HCT116 (cell line): ENCODE measurements around the gene RIOX2. TPM values are rescaled to one million over a fixed set of nuclear protein-coding genes. Genes with fewer than 3 reads are reported as not detected.

ENCODE experiments used
- ATAC-seq: fragments of 200-7000 bp; cut with Tn5 transposase; 2 replicates; pipeline ENCODE4 v1.9.1; 2020; ENCODE audit warnings: mild to moderate bottlenecking, moderate library complexity
- BruUV-seq: library from RNA; stranded (reverse); fragments of 400-500 nt; replicated peaks from 2 replicates; lab custom pipeline; 2021; lab: Mats Ljungman, UMichigan
- CTCF ChIA-PET: fragments of 300-600 bp; sonication (Branson Sonifier 250); formaldehyde crosslinking; loops from one replicate; lab custom pipeline; 2021; ENCODE audit warnings: antibody characterized with exemption; lab: Charles Lee
- POLR2A ChIA-PET: fragments of 300-600, 350-600 bp; sonication (Branson Sonifier 250); formaldehyde crosslinking; loops from one replicate; lab custom pipeline; 2021; ENCODE audit warnings: antibody characterized with exemption; lab: Charles Lee
- RAD21 ChIA-PET, 2 experiments: fragments of 300-600 bp; sonication (Branson Sonifier 250); formaldehyde crosslinking; loops; one replicate each; lab custom pipeline; 2023; ENCODE audit warnings: low total read pairs in 2 of 2; ENCODE audit not compliant: uncharacterized antibody in 2 of 2, unreplicated experiment in 2 of 2, low non-redundant PET in 1 of 2; lab: Charles Lee
- DNase-seq: peaks from one replicate; pipeline ENCODE4 v3.0.0-alpha.2; 2010; ENCODE audit warnings: low read depth, low spot score
- H2AFZ ChIP-seq: fragments of 200-600 bp; shearing (Covaris generic), sonication (generic); 2 replicates; pipeline ENCODE4 v1.6.1; 2017; ENCODE audit warnings: low read depth, mixed run types, mixed read lengths, antibody characterized with exemption, low read length; ENCODE audit not compliant: poor library complexity, severe bottlenecking
- H3K27ac ChIP-seq: 2 replicates; pipeline ENCODE4 v1.5.1; 2012; ENCODE audit warnings: low read depth, low read length
- H3K27me3 ChIP-seq: fragments of 200-600 bp; sonication (generic); 2 replicates; pipeline ENCODE4 v1.6.1; 2016; ENCODE audit warnings: mixed run types, low read length, mixed read lengths; ENCODE audit not compliant: insufficient read depth
- H3K36me3 ChIP-seq, 2 experiments: fragments of 200-500 bp in 1 of 2; fragments of 200-600 bp in 1 of 2; sonication (Bioruptor generic) in 1 of 2; sonication (generic) in 1 of 2; 2 replicates each; pipeline versions ENCODE4 v1.5.1 to v1.6.1; 2014 to 2016; ENCODE audit warnings: low read length in 2 of 2, inconsistent platforms in 1 of 2, mixed read lengths in 1 of 2, mixed run types in 1 of 2; ENCODE audit not compliant: insufficient read depth in 2 of 2, control insufficient read depth in 1 of 2
- H3K4me1 ChIP-seq, 2 experiments: fragments of 200-600 bp in 1 of 2; sonication (generic) in 1 of 2; 2 replicates each; pipeline versions ENCODE4 v1.5.1 to v1.6.1; 2012 to 2017; ENCODE audit warnings: low read length in 2 of 2, inconsistent platforms in 1 of 2, mild to moderate bottlenecking in 1 of 2, mixed read lengths in 1 of 2, mixed run types in 1 of 2, moderate library complexity in 1 of 2; ENCODE audit not compliant: insufficient read depth in 2 of 2, control insufficient read depth in 1 of 2
- H3K4me2 ChIP-seq: fragments of 200-600 bp; sonication (generic); 2 replicates; pipeline ENCODE4 v1.6.1; 2017; ENCODE audit warnings: mixed run types, low read length, mixed read lengths
- H3K4me3 ChIP-seq, 2 experiments: fragments of 200-600 bp in 1 of 2; sonication (generic) in 1 of 2; replicated peaks in 1 of 2; 2 replicates each; pipeline ENCODE4 v1.5.1; 2011 to 2016; ENCODE audit warnings: low read length in 2 of 2, control low read depth in 1 of 2, low read depth in 1 of 2, mild to moderate bottlenecking in 1 of 2, mixed read lengths in 1 of 2, mixed run types in 1 of 2
- H3K79me2 ChIP-seq: fragments of 200-600 bp; sonication (generic); 2 replicates; pipeline ENCODE4 v1.6.1; 2017; ENCODE audit warnings: mild to moderate bottlenecking, mixed run types, low read length, moderate library complexity, mixed read lengths; ENCODE audit not compliant: insufficient read depth
- H3K9ac ChIP-seq: fragments of 200-600 bp; sonication (generic); 2 replicates; pipeline ENCODE4 v1.6.1; 2016; ENCODE audit warnings: low read length, mixed read lengths
- H3K9me2 ChIP-seq: fragments of 200-600 bp; sonication (generic), shearing (Covaris generic); 2 replicates; pipeline ENCODE4 v1.6.1; 2017; ENCODE audit warnings: mixed run types, mild to moderate bottlenecking, moderate library complexity; ENCODE audit not compliant: insufficient read depth
- H3K9me3 ChIP-seq, 2 experiments: fragments of 200-500 bp in 1 of 2; fragments of 200-600 bp in 1 of 2; sonication (Bioruptor generic) in 1 of 2; sonication (generic) in 1 of 2; 2 replicates each; pipeline ENCODE4 v1.6.1; 2014 to 2017; ENCODE audit warnings: low read length in 2 of 2, mixed read lengths in 2 of 2, inconsistent platforms in 1 of 2, low read depth in 1 of 2, mild to moderate bottlenecking in 1 of 2, mixed run types in 1 of 2, moderate library complexity in 1 of 2; ENCODE audit not compliant: control insufficient read depth in 1 of 2, insufficient read depth in 1 of 2
- H4K20me1 ChIP-seq: fragments of 200-600 bp; sonication (generic), shearing (Covaris generic); 2 replicates; pipeline ENCODE4 v1.6.1; 2017; ENCODE audit warnings: mixed run types, mild to moderate bottlenecking, moderate library complexity; ENCODE audit not compliant: insufficient read depth
- CBX3 ChIP-seq: IDR thresholded peaks from 2 replicates; pipeline ENCODE4 v1.6.1; 2012; ENCODE audit warnings: low read depth
- CEBPB ChIP-seq: IDR thresholded peaks from 2 replicates; pipeline ENCODE4 v1.6.1; 2012; ENCODE audit warnings: low read depth
- EGR1 ChIP-seq: IDR thresholded peaks from 2 replicates; pipeline ENCODE4 v1.6.1; 2012; ENCODE audit warnings: low read depth
- ELF1 ChIP-seq: IDR thresholded peaks from 2 replicates; pipeline ENCODE4 v1.6.1; 2012; ENCODE audit warnings: low read depth, borderline replicate concordance
- EZH2 ChIP-seq: fragments of 200-600 bp; sonication (generic); IDR thresholded peaks from 2 replicates; pipeline ENCODE4 v1.6.1; 2017; ENCODE audit warnings: antibody characterized with exemption, mixed run types
- FOSL1 ChIP-seq: IDR thresholded peaks from 2 replicates; pipeline ENCODE4 v1.6.1; 2012; ENCODE audit warnings: low read depth
- JUND ChIP-seq: IDR thresholded peaks from 2 replicates; pipeline ENCODE4 v1.6.1; 2012
- POLR2AphosphoS5 ChIP-seq: IDR thresholded peaks from 2 replicates; pipeline ENCODE4 v1.6.1; 2011; ENCODE audit warnings: mild to moderate bottlenecking, low read depth, low read length, moderate library complexity
- RAD21 ChIP-seq: IDR thresholded peaks from 2 replicates; pipeline ENCODE4 v1.6.1; 2012; ENCODE audit warnings: low read depth, mild to moderate bottlenecking
- SIN3A ChIP-seq: IDR thresholded peaks from 2 replicates; pipeline ENCODE4 v1.6.1; 2012; ENCODE audit warnings: low read depth
- SRF ChIP-seq: IDR thresholded peaks from 2 replicates; pipeline ENCODE4 v1.6.1; 2012; ENCODE audit warnings: low read depth
- ZBTB33 ChIP-seq: IDR thresholded peaks from 2 replicates; pipeline ENCODE4 v1.6.1; 2011; ENCODE audit warnings: mild to moderate bottlenecking, low read length, moderate library complexity; ENCODE audit not compliant: insufficient replicate concordance; ENCODE audit errors: extremely low read depth
- ZFX ChIP-seq: fragments of 450-650 bp; IDR thresholded peaks from 2 replicates; pipeline ENCODE4 v1.6.1; 2017
- intact Hi-C: fragments of 100-400 bp; cut with micrococcal nuclease; formaldehyde crosslinking; loops from 2 replicates; pipeline ENCODE4 v1.10.0; 2022
- total RNA-seq: library from RNA; stranded (reverse); gene quantifications from one replicate; pipeline ENCODE4 v1.2.1, GENCODE V29; 2021; ENCODE audit not compliant: unreplicated experiment
- TF ChIP-seq, protein P1 (sequence below), 3 experiments: fragments of 200-600 bp in 1 of 3; sonication (generic) in 1 of 3; IDR thresholded peaks in 2 of 3; conservative IDR thresholded peaks in 1 of 3; 2 replicates each; pipeline ENCODE4 v1.5.1; 2012 to 2017; ENCODE audit warnings: low read depth in 2 of 3, low read length in 2 of 3, antibody characterized with exemption in 1 of 3, borderline replicate concordance in 1 of 3, control low read depth in 1 of 3, mild to moderate bottlenecking in 1 of 3, mixed read lengths in 1 of 3, mixed run types in 1 of 3, moderate library complexity in 1 of 3; ENCODE audit not compliant: insufficient read depth in 1 of 3

The RIOX2 gene
- total RNA-seq, 1 experiment from 2014 or later: 39.1 TPM

- no peaks in the 10 kb centered on the region for H3K9me2 ChIP-seq
- TF ChIP-seq FOSL1 (no peak), CEBPB (no peak), ELF1 (no peak), SIN3A (no peak), SRF (no peak), CBX3 (no peak), JUND (no peak), ZFX (no peak), EGR1 (no peak), RAD21 (no peak), ZBTB33 (no peak), POLR2AphosphoS5 (no peak), EZH2 (no peak)
- TF ChIP-seq, protein P1, sequence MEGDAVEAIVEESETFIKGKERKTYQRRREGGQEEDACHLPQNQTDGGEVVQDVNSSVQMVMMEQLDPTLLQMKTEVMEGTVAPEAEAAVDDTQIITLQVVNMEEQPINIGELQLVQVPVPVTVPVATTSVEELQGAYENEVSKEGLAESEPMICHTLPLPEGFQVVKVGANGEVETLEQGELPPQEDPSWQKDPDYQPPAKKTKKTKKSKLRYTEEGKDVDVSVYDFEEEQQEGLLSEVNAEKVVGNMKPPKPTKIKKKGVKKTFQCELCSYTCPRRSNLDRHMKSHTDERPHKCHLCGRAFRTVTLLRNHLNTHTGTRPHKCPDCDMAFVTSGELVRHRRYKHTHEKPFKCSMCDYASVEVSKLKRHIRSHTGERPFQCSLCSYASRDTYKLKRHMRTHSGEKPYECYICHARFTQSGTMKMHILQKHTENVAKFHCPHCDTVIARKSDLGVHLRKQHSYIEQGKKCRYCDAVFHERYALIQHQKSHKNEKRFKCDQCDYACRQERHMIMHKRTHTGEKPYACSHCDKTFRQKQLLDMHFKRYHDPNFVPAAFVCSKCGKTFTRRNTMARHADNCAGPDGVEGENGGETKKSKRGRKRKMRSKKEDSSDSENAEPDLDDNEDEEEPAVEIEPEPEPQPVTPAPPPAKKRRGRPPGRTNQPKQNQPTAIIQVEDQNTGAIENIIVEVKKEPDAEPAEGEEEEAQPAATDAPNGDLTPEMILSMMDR (IDR thresholded peaks at IDR 0.05 in 2 of 3, conservative IDR thresholded peaks at IDR 0.05 in 1 of 3; ENCODE audit: borderline replicate concordance in 1 of 3, insufficient read depth in 1 of 3, low read depth in 2 of 3, low read length in 2 of 3): no peak
- H3K9ac ChIP-seq: no peak overlapping the region
- ATAC-seq (no peak), DNase-seq (no peak)
- no peaks in the 10 kb centered on the region for H4K20me1 ChIP-seq
- CTCF ChIA-PET: no interaction called here
- no peak overlapping the region for H3K4me2 ChIP-seq
- RAD21 ChIA-PET: no interaction called here
- H3K36me3 ChIP-seq: 0 out of 4 replicates have a peak, but pooled peaks cover 0 to 2% of the 10 kb centered on the region in 2 experiments
- intact Hi-C loops: loop anchor here (10.0 kb wide), 1 partner anchor 65 kb away; no protein-coding TSS in a partner anchor
- no TSS peak for BruUV-seq
- no peaks in the 10 kb centered on the region for H3K9me3 ChIP-seq
- no peaks in the 10 kb centered on the region for H3K27me3 ChIP-seq
- no peak overlapping the region for H3K4me3 ChIP-seq
- POLR2A ChIA-PET: no interaction called here
- H2AFZ ChIP-seq: no peak overlapping the region
- no peaks in the 10 kb centered on the region for H3K79me2 ChIP-seq
- no peaks in the 10 kb centered on the region for H3K4me1 ChIP-seq
- H3K27ac ChIP-seq: no peak overlapping the region
Measured at GRCh38 chr3:97899331-97899730, 72.9 kb downstream of the RIOX2 start.
